Thoracic aorta (tissue), 2 donors: ENCODE results near the gene GNAS. TPM values are rescaled to one million over a fixed set of nuclear protein-coding genes. Genes with fewer than 3 reads are reported as not detected.
A peak's percentile ranks its signal among the peaks of the same experiment; 100 is the strongest.
"Not testable (repeated sequence)": the region's sequence is repeated elsewhere in the genome, so short reads cannot be mapped to it uniquely, and the experiment has no call there.

Experiments
- ATAC-seq: fragments of 150-250 bp; one replicate; pipeline ENCODE4 v1.8.0; 2017; ENCODE audit warnings: low read depth; ENCODE audit not compliant: insufficient number of reproducible peaks, low FRiP score
- DNase-seq: peaks from one replicate; pipeline ENCODE4 v3.0.0-alpha.2; 2020; ENCODE audit warnings: low spot score
- H3K27ac ChIP-seq, 2 donors: fragments of 200-600 bp; sonication (generic); 1 replicate in 1 of 2; 2 replicates in 1 of 2; pipeline ENCODE4 v1.5.1; 2016; ENCODE audit warnings: mild to moderate bottlenecking in 2 of 2, moderate library complexity in 2 of 2
- H3K27me3 ChIP-seq: fragments of 200-600 bp; sonication (generic); replicated peaks from 2 replicates; pipeline ENCODE4 v1.6.0; 2016; ENCODE audit warnings: mild to moderate bottlenecking; ENCODE audit not compliant: insufficient read depth
- H3K36me3 ChIP-seq: fragments of 200-600 bp; sonication (generic); one replicate; pipeline ENCODE4 v1.5.1; 2016
- H3K4me1 ChIP-seq, 2 donors: fragments of 200-600 bp; sonication (generic); 1 replicate in 1 of 2; 2 replicates in 1 of 2; pipeline versions ENCODE4 v1.5.1 to v1.6.0; 2016; ENCODE audit warnings: low read depth in 2 of 2, mild to moderate bottlenecking in 1 of 2; ENCODE audit not compliant: control insufficient read depth in 1 of 2
- H3K4me3 ChIP-seq: fragments of 200-600 bp; sonication (generic); 2 replicates; pipeline ENCODE4 v1.5.1; 2016; ENCODE audit warnings: mild to moderate bottlenecking
- H3K9me3 ChIP-seq: fragments of 200-600 bp; sonication (generic); 2 replicates; pipeline ENCODE4 v1.5.1; 2016
- CTCF ChIP-seq: fragments of 200-600 bp; sonication (generic); IDR thresholded peaks from one replicate; pipeline ENCODE4 v1.5.1; 2019; ENCODE audit warnings: antibody characterized with exemption
- total RNA-seq, 2 donors: library from RNA; depleted of rRNA; stranded (reverse); fragments of >200 nt; gene quantifications; one replicate each; pipeline versions ENCODE4 v1.1.0 to v1.2.3, GENCODE V29; 2016

The GNAS gene
- total RNA-seq, 2 donors from 2014 or later, result 742 to 943 TPM

- Histone ChIP-seq H3K9me3 (no peaks in the 10 kb centered on the region), H3K27me3 (no peaks in the 10 kb centered on the region), H3K27ac (no peak overlapping the region), H3K4me1 (peaks cover 0 to 5% of the 10 kb centered on the region in 2 donors), H3K36me3 (no peaks in the 10 kb centered on the region), H3K4me3 (no peak overlapping the region)
- TF ChIP-seq CTCF, result no peak
- DNase-seq, result no peak
- ATAC-seq, result no peak
These were observed 24.4 kb upstream of the GNAS start for GRCh38 chr20:58828136-58828535.

GRCh38 chr20:58828804-58829203, 23.7 kb upstream of the GNAS start:
- ATAC-seq, H3K4me1 ChIP-seq, H3K27me3 ChIP-seq, H3K4me3 ChIP-seq, DNase-seq, H3K36me3 ChIP-seq, H3K9me3 ChIP-seq: not testable (repeated sequence)
- H3K27ac ChIP-seq, result peak overlapping the region in 1 of 2 donors; percentile 42

GRCh38 chr20:58829531-58829941, 23.0 kb upstream of the GNAS start:
- DNase-seq (no peak), ATAC-seq (peak; percentile 86)
- no peaks in the 10 kb centered on the region for H3K27me3 ChIP-seq
- no peak for TF ChIP-seq CTCF
- H3K4me1 ChIP-seq, result peaks cover 0 to 5% of the 10 kb centered on the region in 2 donors
- H3K36me3 ChIP-seq, result no peaks in the 10 kb centered on the region
- H3K4me3 ChIP-seq, result peak overlapping the region; percentile 21
- H3K9me3 ChIP-seq, result no peaks in the 10 kb centered on the region
- peak overlapping the region in 1 of 2 donors; percentile 42 for H3K27ac ChIP-seq

GRCh38 chr20:58832457-58832856, 20.1 kb upstream of the GNAS start:
- H3K4me3 ChIP-seq, result no peak overlapping the region
- no peak overlapping the region for H3K27ac ChIP-seq
- no peaks in the 10 kb centered on the region for H3K36me3 ChIP-seq
- ATAC-seq (no peak), DNase-seq (no peak)
- H3K4me1 ChIP-seq, result peaks cover 0 to 5% of the 10 kb centered on the region in 2 donors
- no peaks in the 10 kb centered on the region for H3K9me3 ChIP-seq
- H3K27me3 ChIP-seq, result no peaks in the 10 kb centered on the region
- no peak for TF ChIP-seq CTCF

- no peak for TF ChIP-seq CTCF
- no peak for DNase-seq
- Histone ChIP-seq H3K4me1 (peaks cover 0 to 5% of the 10 kb centered on the region in 2 donors), H3K9me3 (no peaks in the 10 kb centered on the region), H3K36me3 (no peaks in the 10 kb centered on the region), H3K27me3 (no peaks in the 10 kb centered on the region), H3K4me3 (no peak overlapping the region), H3K27ac (no peak overlapping the region)
- ATAC-seq, result no peak
These were observed 18.6 kb upstream of the GNAS start for GRCh38 chr20:58833921-58834320.

- DNase-seq (no peak), ATAC-seq (no peak)
- no peak overlapping the region for H3K4me3 ChIP-seq
- H3K27ac ChIP-seq, result no peak overlapping the region
- H3K9me3 ChIP-seq, result no peaks in the 10 kb centered on the region
- no peak for TF ChIP-seq CTCF
- H3K36me3 ChIP-seq, result no peaks in the 10 kb centered on the region
- peaks cover 3 to 11% of the 10 kb centered on the region in 2 donors for H3K4me1 ChIP-seq
- no peaks in the 10 kb centered on the region for H3K27me3 ChIP-seq
These were observed 17.3 kb upstream of the GNAS start for GRCh38 chr20:58835231-58835630.
